ENCODE results near the gene NACAD. TPM values are rescaled to one million over a fixed set of nuclear protein-coding genes. Genes with fewer than 3 reads are reported as not detected.

The NACAD gene
- total RNA-seq, 2 experiments from 2014 or later = 0.08 to 0.14 TPM

- no peaks in the 10 kb centered on the region for H3K9me3 Mint-ChIP-seq
- peaks cover 71% of the 10 kb centered on the region for H3K4me1 Mint-ChIP-seq (ENCODE audit: low read depth)
- H3K27me3 ChIP-seq (ENCODE audit: control insufficient read depth in 1 of 2, insufficient read depth in 2 of 2, low read length in 2 of 2) = no peaks in the 10 kb centered on the region
- H3K4me3 ChIP-seq (ENCODE audit: low read length) = no peak overlapping the region
- peaks cover 72% of the 10 kb centered on the region for H3K36me3 ChIP-seq (ENCODE audit: insufficient read depth, low read length)
- no peak for TF ChIP-seq CTCF (IDR thresholded peaks at IDR 0.05)
- intact Hi-C loops (cut with DNase I, micrococcal nuclease) = no loop called here
- peak overlapping the region in 1 of 2 donors; percentile 37 for H3K27ac ChIP-seq (ENCODE audit: low read depth in 1 of 2, low read length in 2 of 2)
- H3K36me3 Mint-ChIP-seq (ENCODE audit: low read depth) = peaks cover 93% of the 10 kb centered on the region
- H3K9me3 ChIP-seq (ENCODE audit: control insufficient read depth in 1 of 2, insufficient read depth in 1 of 2, low read length in 2 of 2) = no peaks in the 10 kb centered on the region
- ChIA-PET POLR2A (no interaction called here), CTCF (no interaction called here)
- no peak overlapping the region for H3K4me3 Mint-ChIP-seq
- peak overlapping the region; percentile 72 for H3K27ac Mint-ChIP-seq
- ATAC-seq (ENCODE audit: poor library complexity) (no peak), DNase-seq (no peak)
- peaks cover 52% of the 10 kb centered on the region for H3K4me1 ChIP-seq (ENCODE audit: insufficient read depth, low read length)
- H3K27me3 Mint-ChIP-seq = no peaks in the 10 kb centered on the region
These were observed 26.9 kb downstream of the NACAD start for GRCh38 chr7:45061806-45062425.

- Histone ChIP-seq H3K4me1 (ENCODE audit: insufficient read depth, low read length) (peaks cover 52% of the 10 kb centered on the region), H3K4me3 (ENCODE audit: low read length) (no peak overlapping the region), H3K9me3 (ENCODE audit: control insufficient read depth in 1 of 2, insufficient read depth in 1 of 2, low read length in 2 of 2) (no peaks in the 10 kb centered on the region), H3K27ac (ENCODE audit: low read depth in 1 of 2, low read length in 2 of 2) (peak overlapping the region in 1 of 2 donors; percentile 26), H3K36me3 (ENCODE audit: insufficient read depth, low read length) (peaks cover 67% of the 10 kb centered on the region), H3K27me3 (ENCODE audit: control insufficient read depth in 1 of 2, insufficient read depth in 2 of 2, low read length in 2 of 2) (no peaks in the 10 kb centered on the region)
- ATAC-seq (ENCODE audit: poor library complexity) = no peak
- H3K27me3 Mint-ChIP-seq = no peaks in the 10 kb centered on the region
- no peak overlapping the region for H3K4me3 Mint-ChIP-seq
- no peak for DNase-seq
- peaks cover 70% of the 10 kb centered on the region for H3K4me1 Mint-ChIP-seq (ENCODE audit: low read depth)
- peak overlapping the region; percentile 72 for H3K27ac Mint-ChIP-seq
- no peak for TF ChIP-seq CTCF (IDR thresholded peaks at IDR 0.05)
- H3K9me3 Mint-ChIP-seq = no peaks in the 10 kb centered on the region
- POLR2A ChIA-PET = no interaction called here
- CTCF ChIA-PET = no interaction called here
- H3K36me3 Mint-ChIP-seq (ENCODE audit: low read depth) = peaks cover 92% of the 10 kb centered on the region
- intact Hi-C loops (cut with DNase I, micrococcal nuclease) = no loop called here
These were observed 27.4 kb downstream of the NACAD start for GRCh38 chr7:45061352-45061751.

- Mint-ChIP-seq H3K4me1 (ENCODE audit: low read depth) (peaks cover 72% of the 10 kb centered on the region), H3K27me3 (no peaks in the 10 kb centered on the region), H3K27ac (peak overlapping the region; percentile 72), H3K9me3 (no peaks in the 10 kb centered on the region), H3K4me3 (no peak overlapping the region), H3K36me3 (ENCODE audit: low read depth) (peaks cover 91% of the 10 kb centered on the region)
- ChIA-PET POLR2A (no interaction called here), CTCF (interaction anchor here (0.7 kb wide), 1 partner anchor 59 kb away, joined by 4 read pairs; no protein-coding TSS in a partner anchor)
- Histone ChIP-seq H3K4me1 (ENCODE audit: insufficient read depth, low read length) (peaks cover 45% of the 10 kb centered on the region), H3K9me3 (ENCODE audit: control insufficient read depth in 1 of 2, insufficient read depth in 1 of 2, low read length in 2 of 2) (no peaks in the 10 kb centered on the region), H3K4me3 (ENCODE audit: low read length) (no peak overlapping the region), H3K27ac (ENCODE audit: low read depth in 1 of 2, low read length in 2 of 2) (no peak overlapping the region), H3K36me3 (ENCODE audit: insufficient read depth, low read length) (peaks cover 57% of the 10 kb centered on the region), H3K27me3 (ENCODE audit: control insufficient read depth in 1 of 2, insufficient read depth in 2 of 2, low read length in 2 of 2) (no peaks in the 10 kb centered on the region)
- no peak for TF ChIP-seq CTCF (IDR thresholded peaks at IDR 0.05)
- ATAC-seq (ENCODE audit: poor library complexity) (no peak), DNase-seq (no peak)
- intact Hi-C loops (cut with DNase I, micrococcal nuclease) = no loop called here
These were observed 28.5 kb downstream of the NACAD start for GRCh38 chr7:45060295-45060694.
